ENCODE data around the gene PARP11.

DNA sequence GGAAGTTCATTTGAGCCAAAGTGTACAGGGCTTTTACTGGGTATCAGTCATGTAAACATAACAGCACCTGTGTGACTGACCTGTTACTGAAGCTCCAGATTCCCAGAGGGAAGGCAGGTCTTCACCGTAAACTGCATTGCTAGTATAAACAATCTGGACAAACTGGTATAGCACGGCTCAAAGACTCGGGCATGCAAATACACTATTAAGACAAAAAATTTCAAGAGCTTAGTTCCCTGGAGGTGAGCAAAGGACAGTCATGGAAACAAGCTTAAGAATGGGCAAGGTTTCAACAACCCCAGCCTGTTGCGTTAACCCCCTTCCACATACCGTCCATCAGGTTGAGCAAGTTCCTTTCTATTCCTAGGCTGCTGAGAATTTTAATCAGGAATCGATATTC, 9.4 kb downstream of the PARP11 start:
- TF ChIP-seq, protein P1, sequence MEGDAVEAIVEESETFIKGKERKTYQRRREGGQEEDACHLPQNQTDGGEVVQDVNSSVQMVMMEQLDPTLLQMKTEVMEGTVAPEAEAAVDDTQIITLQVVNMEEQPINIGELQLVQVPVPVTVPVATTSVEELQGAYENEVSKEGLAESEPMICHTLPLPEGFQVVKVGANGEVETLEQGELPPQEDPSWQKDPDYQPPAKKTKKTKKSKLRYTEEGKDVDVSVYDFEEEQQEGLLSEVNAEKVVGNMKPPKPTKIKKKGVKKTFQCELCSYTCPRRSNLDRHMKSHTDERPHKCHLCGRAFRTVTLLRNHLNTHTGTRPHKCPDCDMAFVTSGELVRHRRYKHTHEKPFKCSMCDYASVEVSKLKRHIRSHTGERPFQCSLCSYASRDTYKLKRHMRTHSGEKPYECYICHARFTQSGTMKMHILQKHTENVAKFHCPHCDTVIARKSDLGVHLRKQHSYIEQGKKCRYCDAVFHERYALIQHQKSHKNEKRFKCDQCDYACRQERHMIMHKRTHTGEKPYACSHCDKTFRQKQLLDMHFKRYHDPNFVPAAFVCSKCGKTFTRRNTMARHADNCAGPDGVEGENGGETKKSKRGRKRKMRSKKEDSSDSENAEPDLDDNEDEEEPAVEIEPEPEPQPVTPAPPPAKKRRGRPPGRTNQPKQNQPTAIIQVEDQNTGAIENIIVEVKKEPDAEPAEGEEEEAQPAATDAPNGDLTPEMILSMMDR (IDR thresholded peaks at IDR 0.05) = no peak
- TF ChIP-seq POLR2A (IDR thresholded peaks at IDR 0.05) (no peak), EP300 (IDR thresholded peaks at IDR 0.05) (no peak)
